Measurements from ENCODE around the gene PCCA. TPM values are rescaled to one million over a fixed set of nuclear protein-coding genes. Genes with fewer than 3 reads are reported as not detected.

The PCCA gene
- total RNA-seq, 3 donors from 2014 or later = 55.7 to 98.6 (median 70.5) TPM

DNA sequence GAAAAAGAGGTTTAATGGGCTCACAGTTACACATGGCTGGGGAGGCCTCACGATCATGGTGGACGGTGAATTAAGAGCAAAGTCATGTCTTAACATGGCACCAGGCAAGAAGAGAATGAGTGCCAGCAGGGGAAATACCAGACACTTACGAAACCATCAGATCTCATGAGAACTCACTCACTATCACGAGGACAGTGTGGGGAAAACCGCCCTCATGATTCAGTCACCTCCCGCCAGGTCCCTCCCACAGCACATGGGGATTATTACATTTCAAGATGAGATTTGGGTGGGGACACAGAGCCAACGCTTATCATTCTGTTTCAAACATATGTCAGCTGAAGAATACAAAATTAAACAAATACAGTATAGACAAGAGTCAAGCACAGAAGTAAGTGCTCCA lies 165.1 kb downstream of the PCCA start:
- intact Hi-C loops (cut with DNase I, micrococcal nuclease) = no loop called here
- Histone ChIP-seq H3K4me3 (no peak overlapping the region), H3K36me3 (ENCODE audit: low read depth) (no peaks in the 10 kb centered on the region), H3K4me1 (ENCODE audit: low read depth) (no peaks in the 10 kb centered on the region), H3K9me3 (no peaks in the 10 kb centered on the region)
- TF ChIP-seq, protein P1, sequence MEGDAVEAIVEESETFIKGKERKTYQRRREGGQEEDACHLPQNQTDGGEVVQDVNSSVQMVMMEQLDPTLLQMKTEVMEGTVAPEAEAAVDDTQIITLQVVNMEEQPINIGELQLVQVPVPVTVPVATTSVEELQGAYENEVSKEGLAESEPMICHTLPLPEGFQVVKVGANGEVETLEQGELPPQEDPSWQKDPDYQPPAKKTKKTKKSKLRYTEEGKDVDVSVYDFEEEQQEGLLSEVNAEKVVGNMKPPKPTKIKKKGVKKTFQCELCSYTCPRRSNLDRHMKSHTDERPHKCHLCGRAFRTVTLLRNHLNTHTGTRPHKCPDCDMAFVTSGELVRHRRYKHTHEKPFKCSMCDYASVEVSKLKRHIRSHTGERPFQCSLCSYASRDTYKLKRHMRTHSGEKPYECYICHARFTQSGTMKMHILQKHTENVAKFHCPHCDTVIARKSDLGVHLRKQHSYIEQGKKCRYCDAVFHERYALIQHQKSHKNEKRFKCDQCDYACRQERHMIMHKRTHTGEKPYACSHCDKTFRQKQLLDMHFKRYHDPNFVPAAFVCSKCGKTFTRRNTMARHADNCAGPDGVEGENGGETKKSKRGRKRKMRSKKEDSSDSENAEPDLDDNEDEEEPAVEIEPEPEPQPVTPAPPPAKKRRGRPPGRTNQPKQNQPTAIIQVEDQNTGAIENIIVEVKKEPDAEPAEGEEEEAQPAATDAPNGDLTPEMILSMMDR (IDR thresholded peaks at IDR 0.05) = no peak
- DNase-seq (no peak), ATAC-seq (no peak)

DNA sequence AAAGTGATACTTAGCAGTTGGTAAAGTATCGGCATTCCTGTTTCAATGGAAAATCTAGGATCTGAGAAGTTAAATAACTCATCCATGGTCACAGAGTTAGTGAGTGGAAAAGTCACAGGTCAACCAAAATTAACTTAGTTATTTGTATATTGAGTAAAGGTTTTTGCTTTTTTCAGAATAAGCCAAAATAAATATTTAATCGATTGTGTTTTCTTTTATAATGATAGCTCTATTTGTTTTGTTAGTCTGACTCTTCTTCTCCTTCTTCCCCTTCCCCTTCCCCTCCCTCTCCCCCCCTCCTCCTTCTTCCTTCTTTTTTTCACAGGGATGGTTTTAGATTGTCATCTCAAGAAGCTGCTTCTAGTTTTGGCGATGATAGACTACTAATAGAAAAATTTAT lies 173.5 kb downstream of the PCCA start:
- H3K4me1 ChIP-seq (ENCODE audit: low read depth) = no peaks in the 10 kb centered on the region
- no peak for DNase-seq
- TF ChIP-seq, protein P1 (IDR thresholded peaks at IDR 0.05) = no peak
- intact Hi-C loops (cut with DNase I, micrococcal nuclease) = no loop called here
- no peaks in the 10 kb centered on the region for H3K36me3 ChIP-seq (ENCODE audit: low read depth)
- no peaks in the 10 kb centered on the region for H3K9me3 ChIP-seq
- no peak for ATAC-seq
- no peak overlapping the region for H3K4me3 ChIP-seq

DNA sequence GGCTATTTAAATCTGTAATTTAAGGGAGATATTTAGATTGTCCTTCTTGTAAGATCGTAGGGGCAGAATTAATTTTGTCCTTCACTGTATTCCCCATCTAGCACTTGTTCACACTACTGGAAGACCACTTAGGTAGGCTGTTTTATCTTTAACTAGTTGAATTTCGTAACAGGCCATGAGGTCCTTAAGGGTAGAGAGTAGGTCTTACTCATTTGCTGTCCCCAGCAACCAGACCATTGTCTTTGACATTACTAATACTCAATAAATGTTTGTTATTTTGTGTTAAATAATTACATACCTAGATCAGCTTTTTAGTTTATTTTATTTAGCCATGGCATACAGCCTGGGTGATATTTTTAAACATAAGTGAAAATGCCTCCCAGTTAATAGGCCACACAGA lies 177.1 kb downstream of the PCCA start:
- intact Hi-C loops (cut with DNase I, micrococcal nuclease) = no loop called here

DNA sequence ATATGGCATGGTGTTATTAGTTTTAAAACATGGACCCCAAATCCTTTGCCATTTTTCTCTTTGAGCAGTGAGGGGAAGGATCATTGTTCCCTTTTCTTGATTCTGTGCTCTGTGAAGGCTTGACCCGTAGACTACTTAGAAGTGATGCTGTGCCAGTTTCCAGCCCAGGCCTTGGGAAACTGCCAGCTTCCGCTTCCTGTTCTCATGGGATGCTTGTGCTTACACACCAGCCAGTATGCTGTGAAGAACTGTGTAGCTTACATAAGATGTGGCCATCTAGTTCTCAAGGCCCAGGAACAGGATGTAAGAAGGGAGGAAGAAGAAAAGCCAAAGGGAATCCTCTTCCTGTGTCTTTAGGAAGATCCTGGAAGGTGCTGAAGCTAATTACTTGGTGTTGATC lies 180.9 kb downstream of the PCCA start:
- no peaks in the 10 kb centered on the region for H3K4me1 ChIP-seq (ENCODE audit: low read depth)
- no peaks in the 10 kb centered on the region for H3K9me3 ChIP-seq
- no peak overlapping the region for H3K4me3 ChIP-seq
- TF ChIP-seq, protein P1 (IDR thresholded peaks at IDR 0.05) = no peak
- ATAC-seq (peak; percentile 76), DNase-seq (peak; percentile 56 to 69 (median 64))
- intact Hi-C loops (cut with DNase I, micrococcal nuclease) = no loop called here
- no peaks in the 10 kb centered on the region for H3K36me3 ChIP-seq (ENCODE audit: low read depth)

More for the DNA sequence above, 177.1 kb downstream of the PCCA start:
- Histone ChIP-seq H3K9me3 (no peaks in the 10 kb centered on the region), H3K4me1 (ENCODE audit: low read depth) (no peaks in the 10 kb centered on the region), H3K4me3 (no peak overlapping the region), H3K36me3 (ENCODE audit: low read depth) (no peaks in the 10 kb centered on the region)
- ATAC-seq (no peak), DNase-seq (no peak)
- TF ChIP-seq, protein P1 (IDR thresholded peaks at IDR 0.05) = no peak

DNA sequence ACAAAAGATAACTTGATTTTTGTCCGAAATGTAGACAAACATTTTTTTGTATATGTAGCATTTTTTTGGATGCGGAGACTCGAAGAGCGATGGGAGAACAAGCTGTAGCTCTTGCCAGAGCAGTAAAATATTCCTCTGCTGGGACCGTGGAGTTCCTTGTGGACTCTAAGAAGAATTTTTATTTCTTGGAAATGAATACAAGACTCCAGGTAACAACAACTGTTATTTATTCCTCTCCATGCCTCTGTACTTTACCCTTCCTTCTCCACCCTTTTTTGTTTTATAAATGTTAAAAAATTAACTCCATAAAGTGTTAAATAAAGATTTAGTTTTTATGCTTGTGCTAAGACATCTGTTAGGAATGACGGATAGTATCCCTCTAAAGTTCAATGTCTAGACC lies 184.2 kb downstream of the PCCA start:
- intact Hi-C loops (cut with DNase I, micrococcal nuclease) = no loop called here
- Histone ChIP-seq H3K4me3 (no peak overlapping the region), H3K36me3 (ENCODE audit: low read depth) (no peaks in the 10 kb centered on the region), H3K4me1 (ENCODE audit: low read depth) (no peaks in the 10 kb centered on the region), H3K9me3 (no peaks in the 10 kb centered on the region)
- ATAC-seq (peak; percentile 75), DNase-seq (no peak)
- TF ChIP-seq, protein P1 (IDR thresholded peaks at IDR 0.05) = no peak

DNA sequence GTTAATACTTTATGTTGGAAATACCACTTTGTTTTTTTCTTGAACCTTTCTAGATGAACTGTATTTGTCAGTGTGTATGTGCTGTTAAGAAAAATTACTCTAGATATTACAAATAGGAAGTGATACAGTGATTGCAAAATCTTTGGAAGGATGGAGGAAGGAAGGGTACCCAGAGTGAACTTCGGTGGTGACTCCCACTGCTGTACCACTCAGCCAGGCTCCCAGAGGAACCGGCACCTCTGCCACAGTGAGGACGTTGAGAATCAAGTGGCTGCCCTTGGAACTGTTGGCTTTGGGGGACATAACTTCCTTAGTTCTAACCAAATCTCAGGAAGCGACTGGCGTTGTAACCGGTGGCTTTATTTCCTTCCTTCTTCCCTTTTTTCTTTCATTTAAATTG lies 184.7 kb downstream of the PCCA start:
- Histone ChIP-seq H3K4me3 (no peak overlapping the region), H3K4me1 (ENCODE audit: low read depth) (no peaks in the 10 kb centered on the region), H3K9me3 (no peaks in the 10 kb centered on the region), H3K36me3 (ENCODE audit: low read depth) (no peaks in the 10 kb centered on the region)
- TF ChIP-seq, protein P1 (IDR thresholded peaks at IDR 0.05) = no peak
- ATAC-seq (peak; percentile 9), DNase-seq (no peak)
- intact Hi-C loops (cut with DNase I, micrococcal nuclease) = no loop called here

Measured in mucosa of descending colon (tissue), 3 donors.